GM21717 (cell line): ENCODE measurements around the gene RHOH.
A peak's percentile ranks its signal among the peaks of the same experiment; 100 is the strongest.

Experiments used
- ATAC-seq: cut with Tn5 transposase; IDR thresholded peaks from one replicate; pipeline ENCODE4 v1.9.1; 2021; ENCODE audit warnings: mild to moderate bottlenecking, moderate library complexity; ENCODE audit not compliant: unreplicated experiment

RHOH gene

GRCh38 chr4:40187386-40187906, 9.4 kb upstream of the RHOH start:
- no peak for ATAC-seq

GRCh38 chr4:40190019-40190418, 6.8 kb upstream of the RHOH start:
- ATAC-seq = no peak

GRCh38 chr4:40190465-40190864, 6.4 kb upstream of the RHOH start:
- ATAC-seq = no peak

GRCh38 chr4:40190880-40191815, 5.7 kb upstream of the RHOH start:
- ATAC-seq = no peak

- ATAC-seq = peak; percentile 34
Observed at GRCh38 chr4:40192114-40193015, 4.5 kb upstream of the RHOH start.

- peak; percentile 24 for ATAC-seq
Observed at GRCh38 chr4:40193016-40193571, 3.7 kb upstream of the RHOH start.

- no peak for ATAC-seq
Observed at GRCh38 chr4:40193578-40193977, 3.3 kb upstream of the RHOH start.

GRCh38 chr4:40194602-40195161, 2.1 kb upstream of the RHOH start:
- no peak for ATAC-seq

- no peak for ATAC-seq
Observed at GRCh38 chr4:40195182-40196177, 1.4 kb upstream of the RHOH start.

- ATAC-seq = no peak
Observed at GRCh38 chr4:40196272-40196671, 559 bp upstream of the RHOH start.

GRCh38 chr4:40197879-40198689, 1.3 kb downstream of the RHOH start:
- no peak for ATAC-seq

- no peak for ATAC-seq
Observed at GRCh38 chr4:40199179-40199670, 2.4 kb downstream of the RHOH start.

GRCh38 chr4:40199999-40200874, 3.4 kb downstream of the RHOH start:
- peak; percentile 45 for ATAC-seq

- ATAC-seq = no peak
Observed at GRCh38 chr4:40200875-40201801, 4.3 kb downstream of the RHOH start.

- ATAC-seq = no peak
Observed at GRCh38 chr4:40201898-40202297, 5.1 kb downstream of the RHOH start.

GRCh38 chr4:40202474-40202873, 5.6 kb downstream of the RHOH start:
- ATAC-seq = no peak
